Amygdala (tissue), 56 donors: ENCODE measurements around the gene STX2.
"Not testable (repeated sequence)": the region's sequence is repeated elsewhere in the genome, so short reads cannot be mapped to it uniquely, and the experiment has no call there.

Experiments used
- DNase-seq, 56 donors: peaks; one replicate each; lab custom pipeline; 2025; lab: John Stamatoyannopoulos, UW

Gene STX2

GRCh38 chr12:130838951-130839769 lies at the start of gene STX2:
Gene STX2 (minus strand): TSS chr12:130839250. CDS start chr12:130839099, 151 bp downstream.
- peak; percentile 24 to 94 (median 82) for DNase-seq

DNA sequence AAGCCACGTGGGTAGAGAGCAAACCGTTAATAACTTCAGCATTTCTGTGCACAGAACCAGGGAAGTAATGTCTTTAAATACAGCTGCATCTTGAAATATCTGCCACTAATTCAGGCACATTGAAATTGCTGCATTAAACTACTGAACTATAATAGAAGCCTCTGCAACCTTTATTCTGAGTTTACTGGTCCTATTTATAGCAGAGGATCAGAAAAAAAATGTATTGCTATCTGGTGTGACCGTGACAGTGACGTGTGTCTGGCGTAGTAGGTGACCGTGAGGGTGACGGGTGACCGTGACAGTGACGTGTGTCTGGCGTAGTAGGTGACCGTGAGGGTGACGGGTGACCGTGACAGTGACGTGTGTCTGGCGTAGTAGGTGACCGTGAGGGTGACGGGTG lies 48.1 kb upstream of the STX2 start:
- DNase-seq = not testable (repeated sequence)

DNA sequence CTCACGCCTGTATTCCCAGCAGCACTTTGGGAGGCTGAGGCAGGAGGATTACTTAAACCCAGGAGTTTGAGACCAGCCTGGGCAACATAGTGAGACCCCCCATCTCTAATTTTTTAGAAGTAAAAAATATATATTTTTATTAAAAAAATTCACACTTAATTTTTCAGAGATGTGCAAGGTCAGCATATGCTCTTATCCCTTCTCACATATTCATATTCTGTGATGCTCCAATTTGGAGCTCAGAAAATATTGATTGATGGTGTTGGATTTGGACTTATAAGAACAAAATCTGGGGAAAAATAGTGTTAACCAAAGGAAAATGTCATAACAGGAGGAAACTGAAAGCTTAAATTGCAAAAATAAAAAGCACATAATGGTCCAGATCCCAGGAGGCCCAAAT lies 42.5 kb upstream of the STX2 start:
- no peak for DNase-seq

DNA sequence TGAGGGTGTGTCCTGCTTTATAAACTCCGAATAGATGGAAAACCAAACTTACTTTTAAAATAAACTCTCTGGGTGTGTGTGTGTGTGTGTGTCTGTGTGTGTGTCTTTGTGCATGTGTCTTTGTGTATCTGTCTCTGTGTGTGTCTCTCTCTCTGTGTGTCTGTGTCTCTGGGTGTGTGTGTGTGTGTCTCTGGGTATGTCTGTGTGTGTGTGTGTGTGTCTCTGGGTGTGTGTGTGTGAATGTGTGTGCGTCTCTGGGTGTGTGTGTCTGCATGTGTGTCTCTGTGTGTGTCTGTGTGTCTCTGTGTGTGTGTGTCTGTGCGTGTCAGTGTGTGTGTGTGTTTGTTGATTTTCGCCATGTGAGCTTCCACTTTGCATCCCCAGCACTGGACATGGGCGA lies 42.0 kb upstream of the STX2 start:
- no peak for DNase-seq

GRCh38 chr12:130880411-130880885 lies 41.4 kb upstream of the STX2 start:
- DNase-seq = no peak

DNA sequence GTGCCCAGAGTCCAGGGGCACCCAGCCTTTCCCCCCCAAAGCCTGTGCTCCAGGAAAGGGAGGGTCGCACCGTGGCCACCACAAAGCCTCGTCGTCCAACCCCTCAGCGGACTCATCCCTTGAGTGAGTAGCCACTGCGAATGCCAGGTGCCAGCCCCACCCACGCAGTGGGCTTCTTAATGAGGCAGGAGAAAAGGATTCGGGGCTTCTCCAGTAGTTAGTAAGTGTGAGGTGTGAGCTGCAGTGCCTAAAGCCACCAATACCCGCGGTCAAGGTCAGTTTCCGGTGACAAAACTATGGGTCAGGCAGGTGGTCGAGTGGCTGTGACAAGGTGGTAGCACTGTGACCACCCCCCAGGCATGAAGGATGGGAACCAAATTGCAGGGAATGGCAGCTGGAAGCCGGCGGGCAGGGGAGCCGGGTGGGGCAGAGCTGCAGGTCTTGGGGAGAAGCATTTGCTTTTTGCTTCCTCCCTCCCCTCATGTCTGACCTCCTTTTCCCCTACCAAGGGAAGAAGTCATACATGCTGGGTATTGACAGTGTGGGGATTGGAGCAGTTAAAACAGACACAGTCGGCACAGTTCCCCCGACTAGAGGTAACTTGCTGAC lies 40.8 kb upstream of the STX2 start:
- no peak for DNase-seq

GRCh38 chr12:130879212-130879686 lies 40.2 kb upstream of the STX2 start:
- DNase-seq = no peak

GRCh38 chr12:130878193-130879185 lies 39.4 kb upstream of the STX2 start:
- DNase-seq = no peak

- DNase-seq = no peak
Observed at GRCh38 chr12:130877333-130877732, 38.3 kb upstream of the STX2 start.

DNA sequence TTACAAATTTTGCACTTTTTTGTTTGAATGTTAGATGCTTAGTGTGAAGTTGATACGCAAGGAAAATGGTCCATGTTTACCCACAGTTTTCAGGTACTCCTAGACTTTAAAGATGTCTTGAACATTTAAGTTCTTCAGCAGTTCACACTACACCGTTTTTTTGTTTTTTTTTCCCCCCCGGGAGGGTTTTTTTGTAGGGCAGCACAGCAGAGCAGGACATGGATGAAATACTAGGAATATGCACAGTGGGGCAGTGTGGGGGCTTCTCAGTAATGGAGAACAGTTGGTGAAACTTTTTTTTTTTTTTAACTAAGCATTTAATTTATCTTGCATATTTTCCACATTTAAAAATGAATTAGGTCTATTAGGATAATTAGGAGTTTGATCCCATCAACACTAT lies 37.7 kb upstream of the STX2 start:
- DNase-seq = no peak

DNA sequence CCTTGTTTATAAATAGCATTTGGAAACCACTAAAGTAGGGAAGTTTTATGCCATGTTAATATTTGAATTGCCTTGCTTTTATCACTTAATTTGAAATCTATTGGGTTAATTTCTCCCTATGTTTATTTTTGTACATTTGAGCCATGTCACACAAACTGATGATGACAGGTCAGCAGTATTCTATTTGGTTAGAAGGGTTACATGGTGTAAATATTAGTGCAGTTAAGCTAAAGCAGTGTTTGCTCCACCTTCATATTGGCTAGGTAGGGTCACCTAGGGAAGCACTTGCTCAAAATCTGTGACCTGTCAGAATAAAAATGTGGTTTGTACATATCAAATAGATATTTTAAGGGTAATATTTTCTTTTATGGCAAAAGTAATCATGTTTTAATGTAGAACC lies 37.2 kb upstream of the STX2 start:
- no peak for DNase-seq

- DNase-seq = not testable (repeated sequence)
Observed at GRCh38 chr12:130875708-130876107, 36.7 kb upstream of the STX2 start.

DNA sequence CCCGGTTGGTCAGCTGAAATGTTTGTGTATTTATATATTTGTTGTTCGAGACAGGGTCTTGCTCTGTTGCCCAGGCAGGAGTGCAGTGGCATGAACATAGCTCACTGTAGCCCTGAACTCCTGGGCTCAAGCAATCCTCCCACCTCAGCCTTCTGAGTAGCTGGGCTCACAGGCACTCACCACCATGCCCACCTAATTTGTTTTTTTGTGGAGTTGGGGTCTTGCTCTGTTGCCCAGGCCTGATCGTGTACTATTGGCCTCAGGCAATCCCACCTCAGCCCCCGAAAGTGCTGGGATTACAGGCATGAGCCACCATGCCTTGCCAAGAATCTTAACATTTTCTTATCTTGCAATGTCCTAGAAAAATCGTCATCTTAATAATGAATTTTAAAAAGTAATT lies 36.1 kb upstream of the STX2 start:
- DNase-seq = no peak

DNA sequence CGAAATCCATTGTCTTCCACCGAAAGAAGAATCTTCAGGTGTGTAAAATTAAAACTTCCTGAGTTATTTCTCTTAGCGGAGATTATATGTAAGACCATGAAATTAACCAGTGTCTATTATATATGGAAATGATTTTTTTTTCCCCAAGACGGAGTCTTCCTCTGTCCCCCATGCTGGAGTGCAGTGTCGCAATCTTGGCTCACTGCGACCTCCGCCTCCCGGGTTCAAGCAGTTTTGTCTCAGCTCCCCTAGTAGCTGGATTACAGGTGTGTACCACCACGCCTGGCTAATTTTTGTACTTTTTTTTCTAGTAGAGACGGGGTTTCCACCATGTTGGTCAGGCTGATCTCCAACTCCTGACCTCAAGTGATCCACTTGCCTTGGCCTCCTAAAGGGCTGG lies 35.6 kb upstream of the STX2 start:
- no peak for DNase-seq

DNA sequence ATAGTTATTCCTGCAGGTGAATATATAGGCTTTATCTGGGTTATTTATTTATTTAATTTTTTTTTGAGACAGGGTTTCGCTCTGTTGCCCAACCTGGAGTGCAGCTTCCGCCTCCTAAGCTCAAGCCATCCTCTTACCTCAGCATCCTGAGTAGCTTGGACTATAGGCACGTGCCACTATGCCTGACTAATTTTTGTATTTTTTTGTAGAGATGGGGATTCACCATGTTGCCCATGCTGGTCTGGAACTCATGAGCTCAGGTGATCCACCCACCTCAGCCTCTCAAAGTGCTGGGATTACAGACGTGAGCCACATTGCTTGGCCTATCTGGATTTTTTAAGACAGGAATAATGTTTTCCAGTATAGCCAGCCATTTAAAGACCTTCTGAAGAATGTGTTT lies 34.8 kb upstream of the STX2 start:
- no peak for DNase-seq

- DNase-seq = no peak
Observed at GRCh38 chr12:130873106-130873795, 34.2 kb upstream of the STX2 start.

DNA sequence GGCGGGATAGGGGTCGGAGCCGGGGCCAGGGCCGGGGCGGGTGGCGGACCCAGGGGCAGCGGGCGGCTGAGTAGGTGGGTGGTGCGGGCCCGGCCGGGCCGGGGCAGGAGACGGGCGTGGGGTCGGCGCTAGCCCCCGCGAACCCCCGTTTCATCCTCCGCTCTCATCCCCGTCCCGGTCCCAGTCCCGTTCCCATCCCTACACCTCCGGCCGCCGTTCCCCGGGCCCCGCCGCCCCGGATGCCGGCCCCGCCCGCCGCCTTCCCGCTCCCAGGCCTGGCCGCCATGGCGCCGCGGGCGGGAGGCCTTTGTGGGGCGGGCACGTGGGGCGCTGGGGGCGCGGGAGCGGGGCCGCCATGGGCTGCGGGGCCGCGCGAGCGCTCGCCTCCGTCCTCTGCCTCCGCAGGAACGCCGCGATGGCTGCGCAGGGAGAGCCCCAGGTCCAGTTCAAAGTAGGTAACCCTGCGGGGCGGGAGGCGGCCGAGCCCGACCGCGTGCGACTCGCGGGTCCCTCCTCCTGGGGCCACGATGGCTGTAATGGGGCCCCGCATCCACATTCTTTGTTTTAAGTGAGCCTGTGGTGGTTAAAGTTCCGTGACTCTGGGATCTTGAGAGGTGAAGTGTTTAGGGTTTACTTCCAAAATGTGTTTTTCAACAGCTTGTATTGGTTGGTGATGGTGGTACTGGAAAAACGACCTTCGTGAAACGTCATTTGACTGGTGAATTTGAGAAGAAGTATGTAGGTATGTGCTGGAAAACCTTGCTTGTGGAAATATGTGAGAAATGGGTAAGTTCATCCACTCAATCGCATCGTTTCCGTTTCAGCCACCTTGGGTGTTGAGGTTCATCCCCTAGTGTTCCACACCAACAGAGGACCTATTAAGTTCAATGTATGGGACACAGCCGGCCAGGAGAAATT lies 33.4 kb upstream of the STX2 start:
- peak in 28 of 56 donors; percentile 18 to 71 (median 45) for DNase-seq

- peak; percentile 27 to 95 (median 81) for DNase-seq
Observed at GRCh38 chr12:130871286-130872178, 32.5 kb upstream of the STX2 start, which contains the start of gene RAN. Gene RAN (plus strand): TSS chr12:130872066. CDS start chr12:130872594, 528 bp downstream.
